Activated CD4-positive, CD25-positive, alpha-beta regulatory T cell treated with anti-CD3 and anti-CD28 coated beads, Interleukin-2, amount 50 U/mL, for 16 hours (primary cell): Measurements from ENCODE around the gene ROMO1.
"Not testable (repeated sequence)": the region's sequence is repeated elsewhere in the genome, so short reads cannot be mapped to it uniquely, and the experiment has no call there.

Experiments
- DNase-seq: peaks from one replicate; pipeline ENCODE4 v3.0.0-alpha.2; 2020; ENCODE audit warnings: low read depth, low spot score

ROMO1 gene

GRCh38 chr20:35729836-35730582, 30.8 kb downstream of the ROMO1 start:
- no peak for DNase-seq

DNA sequence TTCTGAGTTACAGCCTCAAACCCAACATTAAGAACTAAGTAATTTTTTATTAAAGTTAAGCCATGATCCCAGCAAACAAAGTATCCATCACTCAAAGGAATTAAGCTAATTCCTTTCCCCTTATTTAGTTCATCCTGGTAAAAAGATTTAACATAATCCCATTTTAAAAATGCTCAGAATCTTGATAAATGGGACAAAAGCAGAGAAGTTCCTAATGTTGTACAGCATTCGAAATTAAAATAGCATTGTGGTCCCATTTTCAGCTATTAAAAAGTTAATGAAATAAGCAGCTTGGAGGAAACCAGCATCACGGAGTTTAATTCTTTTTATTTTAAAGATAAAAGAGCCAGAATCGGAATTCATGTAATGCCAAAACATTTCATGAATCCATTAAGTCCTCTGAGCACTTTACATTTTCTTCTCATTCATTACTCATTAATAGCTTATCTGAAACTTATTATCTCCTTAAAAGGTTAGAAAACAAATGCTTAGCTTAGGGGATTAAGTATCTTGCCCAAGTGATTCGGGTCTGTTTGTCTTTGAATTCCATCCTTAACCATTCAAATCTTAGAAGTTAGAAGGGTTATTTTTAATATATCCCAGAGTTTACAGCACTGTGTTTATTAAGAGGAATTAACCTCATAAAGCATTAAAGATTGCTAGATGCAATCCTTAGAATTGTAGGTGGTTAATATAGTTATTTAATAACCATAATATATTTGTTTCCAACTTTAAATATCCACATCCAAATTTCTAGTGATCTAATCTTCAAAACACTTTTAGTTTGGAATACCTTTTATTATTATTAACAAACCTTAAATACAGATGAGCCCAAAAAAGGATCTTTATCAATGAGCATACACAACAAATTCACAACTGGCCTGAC, 31.6 kb downstream of the ROMO1 start:
- DNase-seq = no peak

- DNase-seq = no peak
These were observed 32.2 kb downstream of the ROMO1 start for GRCh38 chr20:35731469-35731788.

DNA sequence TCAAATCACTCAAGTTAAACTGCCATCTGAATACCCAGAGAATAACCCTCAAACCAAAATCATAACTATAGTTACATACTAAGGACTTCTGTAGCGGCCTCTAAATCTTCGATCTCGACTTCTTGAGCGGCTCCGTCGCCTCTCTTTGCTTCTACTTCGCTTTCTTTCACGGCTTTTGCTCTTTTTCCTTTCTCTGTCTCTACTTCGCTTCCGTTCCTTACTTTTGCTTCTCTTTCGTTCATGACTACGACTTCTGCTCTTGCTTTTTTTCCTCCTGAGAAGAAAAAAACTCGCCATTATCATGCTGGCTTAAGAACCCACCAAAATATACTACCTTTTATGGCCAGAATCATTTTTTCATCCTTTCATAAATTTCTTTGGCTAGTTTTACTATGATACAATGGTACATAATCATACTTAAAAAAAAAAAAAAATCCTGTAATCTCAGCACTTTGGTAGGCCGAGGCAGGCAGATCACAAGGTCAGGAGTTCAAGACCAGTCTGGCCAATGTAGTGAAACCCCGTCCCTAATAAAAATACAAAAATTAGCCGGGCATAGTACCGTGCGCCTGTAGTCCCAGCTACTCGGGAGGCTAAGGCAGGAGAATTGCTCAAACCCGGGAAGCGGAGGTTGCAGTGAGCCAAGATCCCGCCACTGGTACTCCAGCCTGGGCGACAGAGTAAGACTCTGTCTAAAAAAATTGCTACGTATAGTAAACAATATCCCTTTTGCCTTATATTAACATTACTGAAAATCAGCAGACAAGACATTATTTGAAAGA, 32.8 kb downstream of the ROMO1 start:
- DNase-seq = no peak

DNA sequence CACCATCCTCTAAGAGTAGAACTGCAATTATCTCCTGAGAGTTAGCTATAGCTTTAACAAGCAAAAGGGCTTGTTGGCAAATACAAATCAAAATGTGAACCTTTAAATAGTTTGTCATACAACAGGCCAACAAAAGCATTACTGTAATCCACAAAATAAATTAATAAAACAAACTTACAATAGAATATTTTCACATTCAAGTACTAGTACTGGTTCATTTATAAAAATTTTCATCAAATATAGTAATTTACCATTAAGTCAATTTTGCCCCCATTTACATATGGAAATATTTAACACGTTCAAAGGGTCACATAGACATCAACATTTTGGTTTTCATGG, 33.4 kb downstream of the ROMO1 start:
- no peak for DNase-seq

GRCh38 chr20:35734374-35734773, 35.2 kb downstream of the ROMO1 start:
- no peak for DNase-seq

- no peak for DNase-seq
These were observed 35.8 kb downstream of the ROMO1 start for GRCh38 chr20:35734777-35735649.

- DNase-seq = no peak
These were observed 36.7 kb downstream of the ROMO1 start for GRCh38 chr20:35735826-35736470.

- DNase-seq = no peak
These were observed 38.7 kb downstream of the ROMO1 start for GRCh38 chr20:35737865-35738333.

GRCh38 chr20:35738410-35739179, 39.4 kb downstream of the ROMO1 start:
- DNase-seq = no peak

DNA sequence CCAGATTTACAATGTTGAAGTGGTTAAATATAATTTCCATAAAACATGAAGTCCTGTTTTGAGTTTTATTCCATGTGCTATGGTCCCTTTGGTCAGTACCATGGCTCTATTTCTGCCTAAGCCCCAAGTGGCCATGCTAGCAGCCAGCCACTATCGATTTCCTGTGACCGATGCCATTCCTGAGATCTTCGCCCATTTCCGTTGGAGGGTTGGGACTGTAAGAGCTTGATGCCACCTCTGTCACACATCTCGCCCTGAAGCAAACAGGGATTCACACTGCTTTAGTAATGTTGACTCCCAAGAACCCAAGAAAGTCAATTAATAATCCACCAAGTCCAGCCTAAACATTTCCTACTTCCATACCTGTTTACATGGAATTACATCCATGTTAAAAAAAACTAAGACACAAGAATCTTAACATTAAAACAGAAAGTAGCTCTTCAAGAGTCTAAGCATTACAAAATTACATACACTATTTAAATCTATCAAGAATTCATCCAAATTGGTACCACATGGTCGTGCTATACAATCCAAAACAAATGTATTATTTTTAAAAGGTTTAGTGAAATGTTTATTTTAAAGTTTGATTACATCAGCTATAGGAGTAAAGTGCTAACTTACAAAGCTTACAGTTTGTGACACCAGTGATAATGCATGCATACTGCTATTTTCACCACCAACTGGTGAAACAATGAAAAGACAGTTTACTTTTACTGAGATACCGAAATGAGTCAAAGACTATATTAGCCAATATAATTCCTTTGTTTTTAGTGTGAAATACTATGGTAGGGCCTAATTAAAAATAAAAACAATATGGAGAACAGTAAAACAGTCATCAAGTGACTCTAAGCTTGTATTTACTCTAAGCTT, 40.3 kb downstream of the ROMO1 start:
- no peak for DNase-seq

GRCh38 chr20:35741892-35742740, 42.9 kb downstream of the ROMO1 start, which contains the start of gene RBM39:
TSS of gene RBM39 (minus strand) at chr20:35742260. CDS start at chr20:35740874, 1,386 bp downstream.
- DNase-seq = peak; percentile 99

GRCh38 chr20:35742741-35743523, 43.7 kb downstream of the ROMO1 start:
- DNase-seq = no peak

DNA sequence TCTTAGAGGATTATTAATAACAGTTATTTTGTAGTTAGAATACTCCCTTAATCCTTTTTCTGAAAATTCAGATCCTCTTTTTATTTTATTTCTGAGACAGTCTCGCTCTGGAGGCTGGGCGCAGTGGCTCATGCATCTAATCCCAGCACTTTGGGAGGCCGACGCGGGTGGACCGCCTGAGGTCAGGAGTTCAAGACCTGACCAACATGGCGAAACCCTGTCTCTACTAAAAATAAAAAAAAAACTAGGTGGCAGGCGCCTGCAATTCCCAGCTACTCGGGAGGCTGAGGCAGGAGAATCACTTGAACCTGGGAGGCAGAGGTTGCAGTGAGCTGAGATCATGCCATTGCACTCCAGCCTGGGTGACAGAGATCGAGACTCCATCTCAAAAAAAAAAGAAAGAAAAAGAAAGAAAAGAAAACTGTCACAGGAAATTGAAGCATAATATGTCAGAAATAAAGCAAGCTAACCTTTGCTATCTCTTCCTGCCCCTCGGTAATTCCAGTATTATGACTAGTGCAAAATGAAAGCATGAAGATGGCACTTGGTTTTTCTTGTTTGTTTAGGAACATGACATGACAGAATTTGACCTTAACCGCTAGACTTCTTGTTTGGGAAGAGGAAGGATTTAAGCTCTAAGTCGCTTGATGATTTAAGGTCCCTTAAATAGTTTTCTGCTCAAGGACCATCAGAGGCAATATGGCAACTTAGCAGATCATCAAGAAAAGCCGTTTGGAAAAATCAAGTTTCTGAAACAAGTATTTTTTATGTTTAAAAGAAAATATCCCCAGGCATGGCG, 44.7 kb downstream of the ROMO1 start:
- DNase-seq = no peak

DNA sequence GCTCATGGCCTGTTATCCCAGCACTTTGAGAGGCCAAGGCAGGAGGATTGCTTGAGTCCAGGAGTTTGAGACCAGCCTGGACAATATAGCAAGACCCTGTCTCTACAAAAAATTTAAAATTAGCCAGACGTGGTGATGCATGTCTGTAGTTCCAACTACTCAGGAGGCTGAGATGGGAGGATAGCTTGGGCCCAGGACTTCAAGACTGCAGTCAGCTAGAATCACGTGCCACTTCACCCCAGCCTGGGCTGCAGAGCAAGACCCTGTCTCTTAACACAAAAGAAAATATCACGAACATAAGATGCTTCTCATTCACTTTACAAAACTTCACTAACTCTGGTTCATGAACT, 45.3 kb downstream of the ROMO1 start:
- DNase-seq = not testable (repeated sequence)
